ENCODE measurements around the gene ANKRD2. TPM values are rescaled to one million over a fixed set of nuclear protein-coding genes. Genes with fewer than 3 reads are reported as not detected.

Gene ANKRD2
- total and polyA plus RNA-seq, 2 donors (not counting 3 experiments of a cell fraction or from before 2014, with no cell fraction given): 1.6 to 1.8 TPM

- FAIRE-seq: no peak
- POLR2A ChIA-PET: no interaction called here
- BruUV-seq (replicated peaks): no TSS peak
- no peaks in the 10 kb centered on the region for H4K20me1 ChIP-seq (replicated peaks; ENCODE audit: control insufficient read depth, extremely low read depth, insufficient read depth, low read length)
- H3K36me3 ChIP-seq (ENCODE audit: control insufficient read depth in 2 of 2, extremely low read depth in 1 of 2, insufficient read depth in 2 of 2, low read length in 2 of 2): no peaks in the 10 kb centered on the region
- H3K27ac ChIP-seq (ENCODE audit: insufficient read depth, low read depth, low read length): no peak overlapping the region
- H3K4me3 ChIP-seq (replicated peaks in 1 of 3; ENCODE audit: insufficient read depth in 1 of 3, low read depth in 1 of 3, low read length in 3 of 3): no peak overlapping the region
- H3K27me3 ChIP-seq (ENCODE audit: control insufficient read depth in 2 of 2, insufficient read depth in 2 of 2, low read length in 2 of 2): no peaks in the 10 kb centered on the region
- no peaks in the 10 kb centered on the region for H3K79me2 ChIP-seq (ENCODE audit: control insufficient read depth, insufficient read depth, low read length)
- H3K4me1 ChIP-seq (ENCODE audit: control insufficient read depth, extremely low read depth, insufficient read depth, low read length): peaks cover 3% of the 10 kb centered on the region
- dilution Hi-C loops (cut with MboI; ENCODE audit: extremely low pct_ligation_motif_present, low sequenced_read_pairs): no loop called here
- H3K9ac ChIP-seq (replicated peaks; ENCODE audit: extremely low read depth, insufficient read depth, low read length): no peak overlapping the region
- no peaks in the 10 kb centered on the region for H3K9me1 ChIP-seq (replicated peaks; ENCODE audit: control insufficient read depth, extremely low read depth, insufficient read depth, low read length)
- H2AFZ ChIP-seq (ENCODE audit: low read depth, low read length): no peak overlapping the region
- DNase-seq (ENCODE audit: low read depth, low spot score): no peak
- H3K9me3 ChIP-seq (replicated peaks; ENCODE audit: control insufficient read depth, insufficient read depth, low read length): no peaks in the 10 kb centered on the region
- CTCF ChIA-PET: no interaction called here
- intact Hi-C loops (cut with micrococcal nuclease): no loop called here
- TF ChIP-seq EZH2 (IDR thresholded peaks at IDR 0.05; ENCODE audit: borderline replicate concordance, low read depth, low read length, severe bottlenecking) (no peak), JUN (IDR thresholded peaks at IDR 0.05; ENCODE audit: borderline replicate concordance, insufficient read depth, insufficient read length, low read depth) (no peak), POLR2AphosphoS5 (IDR thresholded peaks at IDR 0.05; ENCODE audit: insufficient read depth, low read depth, low read length) (no peak), FOS (IDR thresholded peaks at IDR 0.05; ENCODE audit: borderline replicate concordance, insufficient read depth, low read length) (no peak), CTCF (IDR thresholded peaks at IDR 0.05; ENCODE audit: extremely low read depth in 1 of 2, insufficient read depth in 1 of 2, low read depth in 1 of 2, low read length in 2 of 2) (no peak), MAX (IDR thresholded peaks at IDR 0.05; ENCODE audit: insufficient read depth, insufficient read length) (no peak), POLR2A (IDR thresholded peaks at IDR 0.05; ENCODE audit: low read depth, low read length) (no peak), MYC (IDR thresholded peaks at IDR 0.05; ENCODE audit: low read depth, low read length) (no peak), GATA2 (IDR thresholded peaks at IDR 0.05; ENCODE audit: insufficient read depth, insufficient read length, low read depth, low read length) (no peak)
- no peak overlapping the region for H3K4me2 ChIP-seq (ENCODE audit: insufficient read depth, low read length)
Measured at GRCh38 chr10:97631098-97631497, 58.5 kb downstream of the ANKRD2 start.

Data from endothelial cell of umbilical vein (primary cell).